GM23338 (cell line): ENCODE results near the gene TERC. TPM values are rescaled to one million over a fixed set of nuclear protein-coding genes. Genes with fewer than 3 reads are reported as not detected.

ENCODE experiments used
- ATAC-seq: fragments of 200-7000 bp; cut with Tn5 transposase; 3 replicates; pipeline ENCODE4 v1.9.1; 2020
- DNase-seq: peaks from one replicate; pipeline ENCODE4 v3.0.0-alpha.2; 2015; ENCODE audit warnings: low spot score
- H2AFZ ChIP-seq: fragments of 200-600 bp; sonication (generic); 2 replicates; pipeline ENCODE4 v1.8.0; 2016; ENCODE audit warnings: antibody characterized with exemption, mild to moderate bottlenecking, moderate library complexity
- H3F3A ChIP-seq: fragments of 200-600 bp; sonication (generic); replicated peaks from 2 replicates; pipeline ENCODE4 v1.8.0; 2017; ENCODE audit warnings: antibody characterized with exemption, mixed run types, low read depth
- H3K27ac ChIP-seq: fragments of 200-600 bp; sonication (generic); 2 replicates; pipeline ENCODE4 v1.6.1; 2016; ENCODE audit warnings: low read depth
- H3K27me3 ChIP-seq: fragments of 200-600 bp; sonication (generic); 2 replicates; pipeline ENCODE4 v1.8.0; 2016; ENCODE audit warnings: mild to moderate bottlenecking, mixed run types, moderate library complexity; ENCODE audit not compliant: insufficient read depth
- H3K36me3 ChIP-seq: fragments of 200-600 bp; sonication (generic); 2 replicates; pipeline ENCODE4 v1.8.0; 2016; ENCODE audit warnings: mild to moderate bottlenecking; ENCODE audit not compliant: insufficient read depth
- H3K4me1 ChIP-seq: fragments of 200-600 bp; sonication (generic); 2 replicates; pipeline ENCODE4 v1.8.0; 2016; ENCODE audit warnings: mild to moderate bottlenecking, moderate library complexity; ENCODE audit not compliant: insufficient read depth
- H3K4me2 ChIP-seq: fragments of 200-600 bp; sonication (generic); 2 replicates; pipeline ENCODE4 v1.7.1; 2017; ENCODE audit warnings: mixed run types
- H3K4me3 ChIP-seq: fragments of 200-600 bp; sonication (generic); 2 replicates; pipeline ENCODE4 v1.6.1; 2016; ENCODE audit warnings: mixed run types
- H3K79me2 ChIP-seq: fragments of 200-600 bp; sonication (generic); replicated peaks from 2 replicates; pipeline ENCODE4 v1.8.0; 2017; ENCODE audit warnings: mild to moderate bottlenecking; ENCODE audit not compliant: insufficient read depth
- H3K9me2 ChIP-seq: fragments of 200-600 bp; sonication (generic); 2 replicates; pipeline ENCODE4 v1.8.0; 2017; ENCODE audit not compliant: insufficient read depth
- H4K20me1 ChIP-seq: fragments of 200-600 bp; sonication (generic); replicated peaks from 2 replicates; pipeline ENCODE4 v1.8.0; 2017; ENCODE audit warnings: mild to moderate bottlenecking; ENCODE audit not compliant: insufficient read depth
- H3K27ac Mint-ChIP-seq: 2 replicates; pipeline ENCODE4 v1.8.0; 2020; ENCODE audit warnings: inconsistent platforms, mild to moderate bottlenecking, moderate library complexity, mixed read lengths
- H3K27me3 Mint-ChIP-seq: 3 replicates; pipeline ENCODE4 v1.8.0; 2022; ENCODE audit warnings: low read depth, mild to moderate bottlenecking, moderate library complexity, mixed read lengths, inconsistent platforms; ENCODE audit not compliant: insufficient read depth, poor library complexity
- H3K36me3 Mint-ChIP-seq: 3 replicates; pipeline ENCODE4 v1.8.0; 2021; ENCODE audit warnings: low read depth, mild to moderate bottlenecking, inconsistent platforms, moderate library complexity, mixed read lengths
- H3K4me1 Mint-ChIP-seq: 3 replicates; pipeline ENCODE4 v1.8.0; 2020; ENCODE audit warnings: mild to moderate bottlenecking, inconsistent platforms, mixed read lengths
- H3K4me3 Mint-ChIP-seq: 3 replicates; pipeline ENCODE4 v1.8.0; 2021; ENCODE audit warnings: moderate library complexity, mild to moderate bottlenecking, inconsistent platforms, mixed read lengths
- H3K9me3 Mint-ChIP-seq: 3 replicates; pipeline ENCODE4 v1.8.0; 2020; ENCODE audit warnings: moderate library complexity, mild to moderate bottlenecking, inconsistent platforms, mixed read lengths
- ETS1 ChIP-seq: IDR thresholded peaks from 2 replicates; pipeline ENCODE4 v1.6.1; 2016; ENCODE audit warnings: antibody characterized with exemption
- EZH2 ChIP-seq: fragments of 200-600 bp; sonication (generic); IDR thresholded peaks from one replicate; pipeline ENCODE4 v1.8.0; 2017; ENCODE audit warnings: antibody characterized with exemption, mild to moderate bottlenecking, low read depth; ENCODE audit not compliant: unreplicated experiment
- EZH2phosphoT487 ChIP-seq: fragments of 200-600 bp; sonication (generic); IDR thresholded peaks from one replicate; pipeline ENCODE4 v1.8.1; 2018; ENCODE audit warnings: antibody characterized with exemption; ENCODE audit not compliant: unreplicated experiment
- JUNB ChIP-seq: IDR thresholded peaks from one replicate; pipeline ENCODE4 v1.6.1; 2016; ENCODE audit warnings: antibody characterized with exemption; ENCODE audit not compliant: unreplicated experiment
- NANOG ChIP-seq: IDR thresholded peaks from 2 replicates; pipeline ENCODE4 v1.6.1; 2016; ENCODE audit warnings: antibody characterized with exemption, borderline replicate concordance
- POLR2AphosphoS5 ChIP-seq: IDR thresholded peaks from 2 replicates; pipeline ENCODE4 v1.6.1; 2016; ENCODE audit warnings: antibody characterized with exemption, low read depth
- REST ChIP-seq: IDR thresholded peaks from one replicate; pipeline ENCODE4 v1.6.1; 2018; ENCODE audit warnings: antibody characterized with exemption; ENCODE audit not compliant: unreplicated experiment
- STAT1 ChIP-seq: IDR thresholded peaks from one replicate; pipeline ENCODE4 v1.6.1; 2016; ENCODE audit warnings: antibody characterized with exemption; ENCODE audit not compliant: unreplicated experiment
- ZNF331 ChIP-seq: fragments of 250-450 bp; sonication (Bioruptor Pico); IDR thresholded peaks from 2 replicates; pipeline ENCODE4 v1.5.0; 2020; ENCODE audit warnings: low read depth, mild to moderate bottlenecking, moderate library complexity
- polyA plus RNA-seq: library from polyadenylated mRNA; unstranded; fragments of >200 nt; fragmentation: Nextera tagmentation; extraction: Ambion mirVana; gene quantifications from 2 replicates; pipeline ENCODE4 v1.2.1, GENCODE V29; 2016
- total RNA-seq: library from RNA; depleted of rRNA; stranded (reverse); fragments of >200 nt; shearing (Covaris generic); gene quantifications from 2 replicates; pipeline ENCODE4 v1.2.3, GENCODE V29; 2014

TERC gene
- total and polyA plus RNA-seq, 2 experiments from 2014 or later: 1.7 to 206 TPM

- no peak for TF ChIP-seq REST
Observed at GRCh38 chr3:169787120-169787519, 22.3 kb upstream of the TERC start (continued).

GRCh38 chr3:169781209-169781855 lies 16.5 kb upstream of the TERC start:
- no peaks in the 10 kb centered on the region for H3K9me2 ChIP-seq
- H3K27ac Mint-ChIP-seq: no peak overlapping the region

GRCh38 chr3:169780742-169781141 lies 15.9 kb upstream of the TERC start:
- no peak overlapping the region for H3K4me3 Mint-ChIP-seq
- ATAC-seq (no peak), DNase-seq (no peak)
- Histone ChIP-seq H3K4me2 (no peak overlapping the region), H3K27me3 (no peaks in the 10 kb centered on the region), H3K9me2 (no peaks in the 10 kb centered on the region), H3K79me2 (peaks cover 34% of the 10 kb centered on the region), H2AFZ (no peak overlapping the region), H3K4me1 (peaks cover 8% of the 10 kb centered on the region), H3K27ac (no peak overlapping the region), H3F3A (no peaks in the 10 kb centered on the region), H3K4me3 (no peak overlapping the region), H4K20me1 (no peaks in the 10 kb centered on the region; the same call in 1 of the 2 replicates), H3K36me3 (peaks cover 52% of the 10 kb centered on the region)
- no peaks in the 10 kb centered on the region for H3K27me3 Mint-ChIP-seq
- H3K9me3 Mint-ChIP-seq: no peaks in the 10 kb centered on the region
- H3K4me1 Mint-ChIP-seq: peaks cover 13% of the 10 kb centered on the region
- no peak overlapping the region for H3K27ac Mint-ChIP-seq
- H3K36me3 Mint-ChIP-seq: peaks cover 70% of the 10 kb centered on the region
- TF ChIP-seq EZH2 (no peak), JUNB (no peak), EZH2phosphoT487 (no peak)

More at GRCh38 chr3:169781209-169781855, 16.5 kb upstream of the TERC start:
- Histone ChIP-seq H3K79me2 (peaks cover 30% of the 10 kb centered on the region), H2AFZ (no peak overlapping the region), H3K36me3 (peaks cover 52% of the 10 kb centered on the region), H4K20me1 (no peaks in the 10 kb centered on the region; the same call in 1 of the 2 replicates), H3F3A (no peaks in the 10 kb centered on the region), H3K4me2 (no peak overlapping the region), H3K27ac (no peak overlapping the region), H3K27me3 (no peaks in the 10 kb centered on the region), H3K4me3 (no peak overlapping the region), H3K4me1 (peaks cover 2% of the 10 kb centered on the region; the same call in 1 of the 2 replicates)
- DNase-seq: no peak
- no peaks in the 10 kb centered on the region for H3K9me3 Mint-ChIP-seq
- TF ChIP-seq ZNF331 (no peak), STAT1 (no peak), EZH2phosphoT487 (no peak), POLR2AphosphoS5 (no peak), ETS1 (no peak), NANOG (no peak)
- peaks cover 71% of the 10 kb centered on the region for H3K36me3 Mint-ChIP-seq
- no peak for ATAC-seq
- H3K4me3 Mint-ChIP-seq: no peak overlapping the region
- H3K4me1 Mint-ChIP-seq: peaks cover 7% of the 10 kb centered on the region
- H3K27me3 Mint-ChIP-seq: no peaks in the 10 kb centered on the region
